AG08395 (cell line): ENCODE results near the gene ATP6V1E1.

Source experiments
- DNase-seq: peaks from one replicate; pipeline ENCODE4 v3.0.0; 2012; ENCODE audit warnings: mixed read lengths, low spot score

ATP6V1E1 gene

DNA sequence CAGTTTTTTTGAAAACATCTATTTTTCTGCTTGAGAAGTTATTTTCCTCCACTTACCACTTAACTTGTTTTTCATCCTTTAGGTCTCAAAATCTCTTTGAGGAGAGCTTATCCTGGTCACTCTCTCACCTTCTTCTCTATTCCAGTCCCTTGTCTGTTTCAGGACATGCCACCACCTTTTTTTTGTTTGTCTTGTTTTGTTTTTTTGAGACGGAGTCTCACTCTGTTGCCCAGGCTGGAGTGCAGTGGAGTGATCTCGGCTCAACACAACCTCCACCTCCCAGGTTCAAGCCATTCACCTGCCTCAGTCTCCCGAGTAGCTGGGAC lies 5.4 kb upstream of the ATP6V1E1 start:
- DNase-seq: no peak

DNA sequence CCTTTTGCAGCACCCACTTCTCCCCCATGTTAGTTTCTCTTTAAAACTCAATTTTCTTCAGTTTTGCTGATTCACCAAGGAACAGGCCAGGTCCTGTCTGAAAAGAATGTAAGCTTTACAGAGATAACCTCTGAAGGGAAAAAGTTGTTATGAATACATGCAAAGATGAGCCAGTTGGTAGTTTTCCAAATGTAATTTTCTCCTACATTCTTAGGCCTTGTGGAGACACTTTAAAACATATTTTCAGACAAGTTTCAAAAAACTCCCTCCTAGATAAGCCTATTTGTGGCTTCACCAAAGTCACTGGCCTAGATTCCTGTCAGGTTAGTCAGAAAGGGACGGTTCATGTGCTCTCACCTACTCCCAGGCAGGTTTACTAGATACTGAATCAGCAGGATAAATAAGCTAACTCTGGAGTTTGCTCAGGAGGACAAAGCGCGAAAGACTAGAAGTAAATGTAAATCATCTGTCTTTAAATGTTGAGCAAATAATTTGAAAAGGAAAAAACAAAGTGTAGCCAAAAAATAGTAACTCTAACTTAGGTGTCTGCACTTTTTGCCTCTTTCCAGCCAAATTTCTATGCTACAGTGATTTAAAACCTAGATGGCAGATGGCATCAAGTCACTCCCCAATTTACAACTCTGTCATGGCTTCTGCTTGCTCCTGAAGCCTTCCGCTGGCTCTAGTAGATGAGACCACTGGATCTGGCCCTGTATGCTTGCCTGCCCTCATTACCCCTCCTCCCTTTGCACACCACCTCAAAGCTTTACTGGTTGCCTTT lies 4.9 kb upstream of the ATP6V1E1 start:
- peak; percentile 58 for DNase-seq

DNA sequence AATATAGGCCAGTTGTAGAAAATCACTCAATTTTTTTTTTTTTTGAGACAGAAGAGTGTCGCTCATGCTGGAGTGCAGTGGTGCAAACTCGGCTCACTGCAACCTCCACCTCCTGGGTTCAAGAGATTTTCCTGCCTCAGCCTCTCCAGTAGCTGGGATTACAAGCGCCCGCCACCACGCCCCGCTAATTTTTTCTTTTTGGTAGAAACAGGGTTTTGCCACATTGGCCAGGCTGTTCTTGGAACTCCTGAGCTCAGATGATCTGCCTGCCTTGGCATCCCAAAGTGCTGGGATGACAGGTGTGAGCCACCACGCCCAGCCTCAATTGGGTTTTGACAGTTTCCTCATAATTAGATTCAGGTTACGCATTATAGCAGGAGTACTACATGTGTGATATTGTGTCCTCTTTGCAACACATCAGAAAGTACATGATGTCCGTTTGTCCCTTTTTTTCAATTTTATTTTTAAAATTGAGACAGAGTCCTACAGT lies 2.6 kb upstream of the ATP6V1E1 start:
- no peak for DNase-seq

DNA sequence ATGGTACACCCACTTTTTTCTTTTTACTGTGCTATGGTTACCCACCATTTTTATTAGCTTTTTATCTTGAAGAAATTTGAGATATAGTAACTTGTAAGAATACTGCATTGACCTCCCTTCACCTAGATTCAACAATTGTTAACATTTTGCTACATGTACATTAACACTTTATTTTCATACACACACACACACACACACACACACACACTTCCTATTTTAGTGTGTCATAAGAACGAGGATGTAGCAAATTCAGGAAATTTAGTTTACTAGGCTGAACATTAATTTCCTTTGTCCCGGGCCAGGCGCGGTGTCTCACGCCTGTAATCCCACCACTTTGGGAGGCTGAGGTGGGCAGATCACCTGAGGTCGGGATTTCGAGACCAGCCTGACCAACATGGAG lies 1.1 kb upstream of the ATP6V1E1 start:
- no peak for DNase-seq

DNA sequence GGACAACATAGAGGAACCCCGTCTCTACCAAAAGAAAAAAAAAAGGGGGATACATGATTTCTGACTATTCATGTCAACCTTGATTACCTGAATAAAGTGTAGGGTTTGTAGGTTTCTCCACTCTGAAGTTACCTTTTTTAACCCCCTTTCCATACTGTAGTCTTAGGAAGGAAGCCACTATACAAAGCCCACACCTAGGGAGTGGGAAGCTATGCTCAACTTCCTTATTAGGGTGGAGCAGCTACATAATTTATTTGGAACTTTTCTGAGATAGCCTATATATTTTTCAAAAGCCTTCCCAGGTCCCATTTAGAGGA lies 582 bp upstream of the ATP6V1E1 start:
- DNase-seq: no peak

DNA sequence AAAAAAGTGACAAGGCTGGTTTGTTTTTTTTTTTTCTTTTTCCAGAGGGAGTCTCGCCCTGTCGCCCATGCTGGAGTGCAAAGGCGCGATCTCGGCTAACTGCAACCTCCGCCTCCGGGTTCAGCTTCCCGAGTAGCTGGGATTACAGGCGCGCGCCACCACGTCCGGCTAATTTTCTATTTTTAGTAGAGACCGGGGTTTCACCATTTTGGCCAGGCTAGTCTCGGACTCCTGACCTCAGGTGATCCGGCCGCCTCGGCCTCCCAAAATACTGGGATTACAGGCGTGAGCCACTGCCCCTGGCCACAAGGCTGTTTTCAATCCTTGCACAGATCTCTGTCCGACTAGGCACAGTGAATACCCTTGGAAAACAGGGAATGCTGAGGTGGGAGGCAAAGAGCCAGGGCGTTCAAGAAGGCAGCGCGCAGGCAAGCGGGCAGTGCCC lies 566 bp downstream of the ATP6V1E1 start:
- no peak for DNase-seq

DNA sequence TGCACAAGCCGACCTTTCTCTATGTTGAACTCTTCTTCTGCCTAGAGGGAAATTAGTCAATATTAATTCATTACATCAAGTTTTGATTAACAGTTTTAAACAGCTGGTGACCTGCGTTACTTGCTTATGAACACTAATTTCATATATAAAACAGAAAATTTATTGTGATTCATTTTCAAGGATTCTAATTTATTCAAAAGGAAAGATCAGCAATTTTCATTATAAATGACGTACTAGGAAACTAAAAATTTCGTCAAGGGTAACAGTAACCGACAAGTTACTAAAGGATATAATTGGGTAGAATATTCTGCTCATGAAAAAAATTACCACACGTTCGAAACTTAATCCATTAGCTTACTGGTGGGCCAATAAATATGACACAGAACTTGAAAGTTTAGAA lies 15.3 kb downstream of the ATP6V1E1 start:
- no peak for DNase-seq

DNA sequence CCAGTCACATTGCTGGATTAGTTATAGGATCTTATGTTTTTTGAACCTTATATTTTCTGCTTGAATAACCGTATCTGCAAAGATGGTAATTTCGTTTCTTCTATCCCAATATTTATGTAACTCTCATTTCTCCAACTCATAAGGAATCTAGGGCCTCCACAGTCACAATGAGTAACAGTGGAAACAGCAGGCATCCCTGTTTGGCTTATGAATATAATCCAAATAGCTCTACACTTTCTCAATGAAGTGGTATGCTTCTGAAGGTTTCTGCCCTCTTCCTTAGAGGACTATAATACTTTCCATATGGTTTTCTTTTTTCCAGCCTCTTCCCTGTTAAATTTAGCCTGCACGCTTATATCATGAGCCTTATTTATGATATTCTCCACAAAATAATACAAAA lies 16.5 kb downstream of the ATP6V1E1 start:
- no peak for DNase-seq

DNA sequence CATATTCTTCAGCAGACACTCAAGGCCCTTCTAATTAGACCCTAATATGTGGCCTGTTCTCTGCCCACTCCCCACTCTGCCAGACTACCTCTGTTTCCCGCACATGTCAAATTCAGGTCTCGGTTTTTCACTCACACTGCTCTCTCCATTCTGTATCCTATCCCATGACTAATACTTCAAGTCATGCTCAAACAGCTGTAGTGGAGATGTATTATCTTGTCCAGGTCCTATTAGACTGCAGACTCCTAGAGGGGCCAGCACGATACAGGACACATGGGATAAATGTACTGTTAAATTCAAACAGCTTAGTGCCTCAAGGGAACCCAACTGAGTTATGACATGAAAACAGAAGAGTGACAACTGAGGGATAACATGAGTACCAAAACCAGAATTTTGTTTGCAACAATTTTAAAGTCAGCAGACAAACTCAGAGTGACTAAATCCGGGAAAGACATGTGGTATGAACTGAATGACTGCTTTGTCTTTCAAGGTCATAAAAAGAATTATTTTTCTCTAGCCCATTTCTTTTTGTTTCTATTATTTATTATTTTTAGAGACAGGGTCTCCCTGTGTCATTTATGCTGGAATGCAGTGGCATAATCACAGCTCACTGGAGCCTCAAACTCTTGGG lies 20.5 kb downstream of the ATP6V1E1 start:
- DNase-seq: peak; percentile 7

DNA sequence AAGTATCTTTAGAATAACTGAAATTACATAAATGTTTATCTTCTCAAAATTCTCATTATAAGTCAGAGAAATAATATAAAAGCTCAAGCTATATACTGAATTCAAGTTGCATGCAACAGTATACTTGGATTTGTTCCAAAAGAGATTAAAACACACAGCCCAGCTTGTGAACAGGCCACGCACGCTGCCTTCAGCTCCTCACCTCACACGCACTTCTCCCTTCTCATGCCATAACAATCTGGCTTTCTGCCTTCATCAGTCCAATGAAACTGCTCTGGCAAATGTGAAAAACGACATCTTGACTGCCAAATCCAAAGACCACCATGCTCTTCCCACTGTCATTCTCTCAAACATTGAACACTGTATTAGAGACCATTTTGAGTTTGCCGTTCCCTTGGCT lies 22.1 kb downstream of the ATP6V1E1 start:
- peak; percentile 64 for DNase-seq

DNA sequence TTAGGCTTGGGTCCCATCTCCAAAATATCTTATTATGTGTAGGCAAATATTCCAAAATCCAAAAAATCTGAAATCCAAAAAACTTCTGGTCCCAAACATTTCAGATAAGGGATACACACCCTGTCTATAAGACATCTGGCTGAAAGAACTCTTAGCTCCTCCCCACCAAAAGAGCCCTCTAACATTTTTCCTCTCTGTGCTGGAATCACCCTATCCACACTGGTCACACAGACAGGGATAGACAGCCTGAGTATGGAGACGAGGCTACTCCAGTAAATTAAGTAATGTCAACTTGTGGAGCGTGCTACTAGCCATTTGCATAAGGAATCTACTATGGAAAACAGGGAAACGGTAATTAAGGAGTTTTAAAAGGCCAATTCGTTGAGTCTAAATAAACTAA lies 24.9 kb downstream of the ATP6V1E1 start:
- DNase-seq: peak; percentile 14

DNA sequence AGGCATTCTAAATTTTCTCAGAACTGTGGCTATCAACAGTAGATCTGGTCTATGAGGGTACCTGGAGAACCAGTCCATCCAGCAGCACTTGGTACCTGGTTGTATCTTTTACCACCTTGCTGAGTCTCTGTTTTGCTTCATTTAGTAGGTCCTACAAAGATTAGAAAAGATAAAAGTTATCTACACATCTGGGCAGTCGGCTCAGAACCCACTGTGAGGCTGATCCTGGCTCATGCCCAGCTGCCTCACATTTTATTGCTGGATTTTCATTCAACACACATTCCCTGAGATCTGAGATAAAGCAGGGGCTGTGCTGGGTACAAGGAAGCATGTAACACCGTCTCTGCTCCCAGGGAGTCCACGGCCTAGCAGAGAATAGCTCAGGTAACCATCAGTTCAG lies 27.5 kb downstream of the ATP6V1E1 start:
- no peak for DNase-seq

DNA sequence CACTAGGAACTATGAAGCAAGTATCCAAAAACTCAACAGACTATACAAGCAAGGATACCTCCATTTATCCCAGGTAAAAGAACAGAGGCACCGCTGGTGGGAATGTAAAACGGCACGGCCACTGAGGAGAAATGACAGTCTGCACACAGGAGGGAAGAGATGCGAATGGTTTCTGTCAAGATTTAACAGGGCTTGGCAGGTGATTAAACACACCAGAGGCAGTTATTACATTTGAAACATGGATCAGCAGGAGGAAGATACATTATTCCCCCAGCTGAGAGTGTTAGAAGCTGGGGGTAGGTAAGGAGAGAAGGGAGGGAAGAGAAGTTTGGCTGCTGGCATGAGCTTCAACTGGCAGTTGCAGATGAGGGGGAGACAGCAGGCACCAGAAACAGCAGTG lies 30.2 kb downstream of the ATP6V1E1 start:
- no peak for DNase-seq

DNA sequence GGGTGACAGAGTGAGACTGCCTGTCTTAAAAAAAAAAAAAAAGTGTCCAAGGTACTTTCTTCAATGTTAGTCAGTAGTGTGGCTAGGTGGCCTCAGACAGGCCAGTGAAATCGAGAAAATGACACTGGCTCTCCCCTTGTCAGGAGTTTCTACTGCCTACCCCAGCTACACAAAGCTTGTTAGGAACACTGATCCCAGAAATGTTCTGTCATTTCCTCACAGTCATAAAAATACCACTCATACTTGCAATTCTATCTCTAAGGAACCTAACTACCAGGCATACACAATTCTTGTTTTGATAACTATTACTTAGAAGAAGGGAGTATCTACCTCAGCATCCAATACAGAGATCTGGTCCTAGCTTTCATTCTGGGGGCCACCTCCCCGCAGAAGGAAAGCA lies 31.3 kb downstream of the ATP6V1E1 start:
- DNase-seq: peak; percentile 48

DNA sequence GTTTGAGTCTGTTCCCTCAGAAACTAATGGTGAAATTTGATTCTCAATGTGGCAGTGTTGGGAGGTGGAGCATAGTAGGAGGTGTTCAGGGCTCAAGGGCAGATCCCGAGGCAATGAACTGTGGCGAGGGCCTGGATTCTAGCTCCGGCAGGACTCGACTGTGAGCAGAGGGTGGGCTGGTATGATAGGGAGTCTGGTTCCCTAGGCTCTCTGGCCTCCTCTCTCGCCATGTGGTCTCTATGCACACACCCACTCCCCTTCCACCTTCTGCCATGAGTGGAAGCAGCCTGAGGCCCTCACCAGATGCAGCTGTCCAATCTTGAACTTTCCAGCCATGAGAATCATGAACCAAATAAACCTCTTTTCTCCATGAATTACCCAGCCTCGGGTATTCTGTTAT lies 32.3 kb downstream of the ATP6V1E1 start:
- no peak for DNase-seq

DNA sequence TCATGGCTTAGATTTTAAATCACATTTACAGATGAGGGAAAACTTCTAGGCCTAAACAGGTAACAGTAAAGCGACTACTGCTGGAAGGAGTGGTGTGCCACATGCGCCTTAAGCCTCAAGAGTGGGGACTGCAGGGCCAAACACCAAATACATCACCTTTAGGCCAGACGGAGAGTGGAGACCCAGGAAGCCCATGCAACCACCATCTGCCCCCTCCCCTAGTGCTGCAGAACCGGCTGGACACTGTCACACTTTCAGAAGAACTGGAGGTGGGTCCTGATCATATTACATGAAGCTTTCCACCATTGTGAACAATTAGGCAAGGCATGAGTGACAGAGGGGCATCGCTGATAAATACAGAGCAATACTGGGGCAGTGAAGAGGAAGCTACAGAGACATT lies 36.3 kb downstream of the ATP6V1E1 start:
- no peak for DNase-seq

DNA sequence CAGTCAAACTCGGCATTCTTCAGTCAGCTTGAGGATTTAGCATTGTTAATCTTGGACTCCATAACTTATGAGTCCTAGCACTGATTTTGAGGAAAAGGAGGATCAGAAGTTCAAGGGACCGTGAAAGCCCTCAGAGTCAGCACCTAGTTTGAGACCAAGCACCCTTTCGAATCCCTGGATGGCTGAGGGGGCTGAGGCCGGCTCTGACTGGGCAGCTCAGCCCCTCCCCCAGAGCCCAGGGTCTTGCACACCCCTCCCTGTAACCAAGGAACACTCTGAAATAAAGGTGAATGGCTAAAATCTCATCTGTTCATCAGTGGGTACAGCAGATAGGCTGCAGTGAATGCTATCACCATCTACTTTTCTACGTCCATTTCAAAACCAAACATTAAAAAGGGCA lies 38.0 kb downstream of the ATP6V1E1 start:
- no peak for DNase-seq

DNA sequence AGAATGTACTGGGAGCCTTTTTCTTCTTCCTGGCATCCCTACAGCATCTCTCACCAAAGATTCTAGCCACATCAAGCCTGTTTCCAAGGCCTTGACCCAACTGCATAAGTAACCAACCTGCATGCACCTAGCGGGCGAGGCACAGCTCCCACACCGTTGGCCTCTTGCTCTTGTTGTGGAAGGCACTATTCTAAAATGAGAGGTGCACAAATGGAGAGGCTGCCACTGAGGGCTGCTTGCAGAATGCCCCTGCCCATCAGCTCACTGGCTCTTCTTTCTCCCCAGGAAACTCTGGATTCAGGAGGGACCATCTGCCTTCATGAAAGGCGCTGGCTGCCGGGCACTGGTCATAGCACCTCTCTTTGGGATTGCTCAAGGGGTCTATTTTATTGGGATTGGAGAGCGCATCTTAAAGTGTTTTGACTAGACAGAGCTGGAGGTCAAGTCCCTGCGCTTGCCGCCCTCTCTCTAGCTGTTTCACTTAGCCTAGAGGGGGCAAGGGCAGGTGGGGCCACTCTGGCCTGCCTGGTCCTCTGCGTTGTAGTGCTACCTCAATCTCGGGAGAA lies 38.7 kb downstream of the ATP6V1E1 start:
- DNase-seq: no peak

DNA sequence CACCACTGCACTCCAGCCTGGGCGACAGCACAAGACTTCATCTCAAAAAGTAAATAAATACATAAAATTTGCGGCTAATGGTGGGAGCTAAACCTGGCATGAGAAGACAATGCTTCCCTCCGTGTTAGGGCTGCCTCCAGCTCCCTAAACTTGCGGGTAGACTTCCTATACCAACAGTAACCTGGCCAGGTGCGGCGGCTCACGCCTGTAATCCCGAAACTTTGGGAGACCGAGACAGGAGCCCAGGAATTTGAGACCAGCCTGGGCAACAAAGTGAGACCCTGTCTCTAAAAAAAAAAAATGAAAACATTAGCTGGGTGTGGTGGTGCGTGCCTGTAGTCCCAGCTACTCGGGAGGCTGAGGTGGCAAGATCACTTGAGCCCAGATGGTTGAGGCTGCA lies 39.9 kb downstream of the ATP6V1E1 start:
- no peak for DNase-seq

DNA sequence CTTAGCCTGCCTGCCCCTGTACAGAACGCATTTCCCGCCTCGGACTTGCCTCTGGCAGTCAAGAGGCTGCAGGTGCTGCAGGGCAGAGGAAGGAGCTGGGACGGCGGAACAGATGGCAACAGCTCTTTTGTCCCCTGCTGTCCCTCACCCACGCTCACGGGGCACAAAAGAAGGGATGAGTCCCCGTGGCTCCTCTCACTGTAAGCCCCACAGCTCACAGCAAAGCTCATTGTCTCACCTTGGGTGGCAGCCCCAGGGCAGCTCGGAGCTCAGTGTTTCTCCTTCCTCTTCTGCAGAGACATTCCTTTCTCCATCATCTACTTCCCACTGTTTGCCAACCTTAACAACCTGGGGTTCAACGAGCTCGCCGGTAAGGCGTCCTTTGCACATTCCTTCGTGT lies 40.9 kb downstream of the ATP6V1E1 start:
- no peak for DNase-seq

DNA sequence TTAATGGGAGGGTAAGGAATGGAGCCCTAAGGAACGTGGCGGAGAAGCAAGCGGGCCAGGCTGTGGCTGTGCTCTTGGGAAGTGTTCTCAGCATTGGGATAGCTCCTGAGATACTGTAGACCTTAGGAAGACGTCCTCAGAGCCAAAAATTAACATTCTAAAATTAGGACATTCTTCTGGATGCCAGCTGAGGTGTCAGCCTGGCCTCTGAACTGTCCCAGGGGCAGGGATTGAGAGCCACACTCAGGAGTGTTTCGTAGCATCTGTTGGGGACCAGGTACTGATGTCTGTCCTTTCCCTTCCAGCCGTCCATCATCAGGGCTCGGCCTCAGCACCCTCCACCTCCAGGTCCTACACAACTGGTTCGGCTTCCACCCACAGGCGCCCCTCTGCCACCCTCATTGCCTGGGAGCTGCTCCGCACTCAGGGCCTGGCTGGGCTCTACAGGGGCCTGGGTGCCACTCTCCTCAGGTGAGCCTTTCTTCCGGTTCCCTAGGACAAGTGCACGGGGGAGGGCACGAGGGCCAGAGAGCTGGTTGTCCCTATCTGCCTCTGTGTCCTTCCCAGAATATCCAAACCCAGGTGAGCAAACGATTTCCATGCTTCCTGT lies 41.6 kb downstream of the ATP6V1E1 start:
- no peak for DNase-seq

DNA sequence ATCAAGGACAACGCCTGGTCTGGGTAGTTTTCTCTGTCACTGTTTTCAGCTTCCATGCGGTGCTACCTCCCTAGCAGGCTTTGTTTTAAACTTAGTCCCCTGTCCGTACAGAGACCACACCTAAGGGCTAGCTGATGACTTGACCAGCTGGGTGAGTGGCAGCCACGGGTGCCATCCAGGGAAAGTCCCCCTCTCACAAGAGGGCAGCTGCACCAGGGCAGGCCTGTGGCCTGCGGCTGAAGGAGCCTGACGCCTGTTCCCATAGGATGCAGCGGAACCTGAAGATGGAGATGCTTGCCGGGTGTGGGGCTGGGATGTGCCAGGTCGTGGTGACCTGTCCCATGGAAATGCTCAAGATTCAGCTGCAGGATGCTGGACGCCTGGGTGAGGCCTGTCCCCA lies 45.4 kb downstream of the ATP6V1E1 start:
- DNase-seq: no peak

DNA sequence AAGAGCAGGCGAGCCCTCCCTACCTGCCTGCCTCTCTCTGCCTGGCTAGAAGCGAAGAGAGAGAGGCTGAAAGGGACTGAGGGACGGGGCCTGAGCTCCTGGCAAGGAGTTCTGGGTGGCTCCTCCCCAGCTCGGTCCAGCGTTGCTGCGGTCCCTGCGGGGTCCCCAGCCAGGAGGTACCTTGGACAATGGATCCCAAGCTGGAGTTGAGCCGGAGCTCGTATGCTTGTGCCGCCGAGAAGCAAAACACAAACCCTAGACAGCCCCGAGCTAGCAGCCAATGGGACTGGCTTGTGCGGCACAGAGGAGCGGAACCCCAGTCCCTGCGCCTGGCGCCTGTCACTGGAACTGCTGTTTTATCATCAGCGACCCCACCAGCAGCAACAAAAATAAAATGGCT lies 46.9 kb downstream of the ATP6V1E1 start:
- DNase-seq: no peak
